Measurements from ENCODE around the gene ETNK1. TPM values are rescaled to one million over a fixed set of nuclear protein-coding genes. Genes with fewer than 3 reads are reported as not detected.
A peak's percentile ranks its signal among the peaks of the same experiment; 100 is the strongest.

Gene ETNK1
- total RNA-seq, 1 donor from 2014 or later: 118 TPM

DNA sequence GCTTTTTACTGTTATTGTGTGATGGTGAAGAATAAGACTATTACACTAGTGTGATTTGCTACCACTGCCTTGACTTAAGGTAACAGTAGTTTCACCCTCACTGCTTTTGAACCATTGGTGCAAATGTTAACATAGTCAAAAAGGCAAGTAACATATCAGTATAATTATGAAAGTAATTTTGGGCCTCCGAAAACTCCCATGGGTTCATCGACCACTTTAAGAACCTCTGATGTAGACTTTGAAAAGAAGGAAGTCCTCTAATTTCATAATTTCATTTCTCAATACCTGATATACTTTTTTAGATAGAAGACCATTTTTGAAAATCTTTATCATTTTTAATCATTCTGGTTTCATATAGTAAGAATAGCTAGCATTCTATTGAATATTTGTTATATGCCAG lies 57.7 kb downstream of the ETNK1 start:
- Mint-ChIP-seq H3K27me3 (ENCODE audit: unreplicated experiment) (no peaks in the 10 kb centered on the region), H3K36me3 (ENCODE audit: unreplicated experiment) (no peaks in the 10 kb centered on the region), H3K9me3 (ENCODE audit: unreplicated experiment) (no peaks in the 10 kb centered on the region), H3K27ac (ENCODE audit: unreplicated experiment) (no peak overlapping the region), H3K4me1 (ENCODE audit: low read depth, unreplicated experiment) (no peaks in the 10 kb centered on the region), H3K4me3 (ENCODE audit: unreplicated experiment) (no peak overlapping the region)
- DNase-seq: no peak
- TF ChIP-seq, protein P1, sequence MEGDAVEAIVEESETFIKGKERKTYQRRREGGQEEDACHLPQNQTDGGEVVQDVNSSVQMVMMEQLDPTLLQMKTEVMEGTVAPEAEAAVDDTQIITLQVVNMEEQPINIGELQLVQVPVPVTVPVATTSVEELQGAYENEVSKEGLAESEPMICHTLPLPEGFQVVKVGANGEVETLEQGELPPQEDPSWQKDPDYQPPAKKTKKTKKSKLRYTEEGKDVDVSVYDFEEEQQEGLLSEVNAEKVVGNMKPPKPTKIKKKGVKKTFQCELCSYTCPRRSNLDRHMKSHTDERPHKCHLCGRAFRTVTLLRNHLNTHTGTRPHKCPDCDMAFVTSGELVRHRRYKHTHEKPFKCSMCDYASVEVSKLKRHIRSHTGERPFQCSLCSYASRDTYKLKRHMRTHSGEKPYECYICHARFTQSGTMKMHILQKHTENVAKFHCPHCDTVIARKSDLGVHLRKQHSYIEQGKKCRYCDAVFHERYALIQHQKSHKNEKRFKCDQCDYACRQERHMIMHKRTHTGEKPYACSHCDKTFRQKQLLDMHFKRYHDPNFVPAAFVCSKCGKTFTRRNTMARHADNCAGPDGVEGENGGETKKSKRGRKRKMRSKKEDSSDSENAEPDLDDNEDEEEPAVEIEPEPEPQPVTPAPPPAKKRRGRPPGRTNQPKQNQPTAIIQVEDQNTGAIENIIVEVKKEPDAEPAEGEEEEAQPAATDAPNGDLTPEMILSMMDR (IDR thresholded peaks at IDR 0.05; ENCODE audit: partially characterized antibody, unreplicated experiment): no peak

DNA sequence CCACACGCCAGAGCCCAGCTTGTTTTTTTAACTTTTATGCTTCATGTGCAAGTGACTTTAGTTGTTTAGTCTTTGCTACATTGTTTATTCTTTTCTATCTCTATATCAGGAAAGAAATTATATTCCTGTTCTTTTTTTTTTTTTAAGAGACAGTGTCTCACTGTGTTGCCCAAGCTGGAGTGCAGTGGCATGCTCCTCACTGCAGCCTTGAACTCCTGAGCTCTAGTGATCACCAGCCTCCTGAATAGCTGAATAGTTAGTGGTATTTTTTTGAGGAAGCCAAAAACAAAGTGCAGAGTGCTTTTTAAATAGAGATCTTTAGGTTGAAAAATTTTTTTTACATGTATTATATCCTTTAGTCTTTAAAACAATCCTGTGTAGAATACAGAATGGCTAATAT lies 58.2 kb downstream of the ETNK1 start:
- TF ChIP-seq, protein P1 (IDR thresholded peaks at IDR 0.05; ENCODE audit: partially characterized antibody, unreplicated experiment): no peak
- Mint-ChIP-seq H3K27me3 (ENCODE audit: unreplicated experiment) (no peaks in the 10 kb centered on the region), H3K4me3 (ENCODE audit: unreplicated experiment) (no peak overlapping the region), H3K4me1 (ENCODE audit: low read depth, unreplicated experiment) (no peaks in the 10 kb centered on the region), H3K27ac (ENCODE audit: unreplicated experiment) (no peak overlapping the region), H3K9me3 (ENCODE audit: unreplicated experiment) (no peaks in the 10 kb centered on the region), H3K36me3 (ENCODE audit: unreplicated experiment) (no peaks in the 10 kb centered on the region)
- no peak for DNase-seq

DNA sequence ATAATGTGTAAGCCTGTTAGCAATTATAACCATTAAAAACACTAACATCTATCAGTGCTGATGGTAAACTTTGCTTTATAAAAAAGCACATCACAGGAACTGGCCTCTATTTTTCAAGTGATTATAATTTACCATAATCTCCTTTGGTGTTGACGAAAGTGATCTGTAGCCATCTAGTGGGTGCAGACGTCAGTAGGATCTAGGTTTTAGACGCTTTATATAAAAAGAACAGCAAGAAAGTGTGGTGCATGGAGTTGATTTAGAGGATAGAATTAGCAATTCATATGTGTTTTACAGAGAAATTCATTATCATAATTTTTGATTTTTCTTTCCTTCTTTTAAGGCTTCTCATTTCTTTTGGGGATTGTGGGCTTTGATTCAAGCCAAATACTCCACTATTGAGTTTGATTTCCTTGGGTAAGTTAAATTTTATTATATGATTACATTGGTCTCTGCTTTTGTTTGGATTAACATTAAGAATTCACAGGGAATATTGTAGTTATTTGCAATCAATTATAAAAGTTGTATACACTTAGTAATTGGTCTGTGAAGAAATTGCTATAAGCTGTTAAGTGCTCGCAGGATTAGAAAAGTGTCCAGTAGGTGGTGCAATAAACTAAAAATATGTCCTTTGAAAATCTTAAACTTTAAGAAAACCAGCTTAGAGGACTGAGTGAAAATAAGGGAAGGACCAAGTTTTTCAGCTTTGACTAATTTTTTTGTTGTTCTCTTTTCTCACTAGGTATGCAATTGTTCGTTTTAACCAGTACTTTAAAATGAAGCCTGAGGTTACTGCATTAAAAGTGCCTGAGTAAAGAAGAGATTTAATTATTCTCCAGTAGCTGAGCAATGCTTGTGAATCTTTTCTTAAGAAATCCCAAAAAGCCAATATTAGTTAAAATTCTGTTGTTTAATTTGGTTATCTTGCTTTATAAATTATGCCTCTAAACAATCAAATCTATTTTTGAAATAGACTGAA lies 59.5 kb downstream of the ETNK1 start:
- Mint-ChIP-seq H3K9me3 (ENCODE audit: unreplicated experiment) (no peaks in the 10 kb centered on the region), H3K4me1 (ENCODE audit: low read depth, unreplicated experiment) (no peaks in the 10 kb centered on the region), H3K36me3 (ENCODE audit: unreplicated experiment) (no peaks in the 10 kb centered on the region), H3K27ac (ENCODE audit: unreplicated experiment) (no peak overlapping the region), H3K27me3 (ENCODE audit: unreplicated experiment) (no peaks in the 10 kb centered on the region), H3K4me3 (ENCODE audit: unreplicated experiment) (no peak overlapping the region)
- DNase-seq: no peak
- TF ChIP-seq, protein P1 (IDR thresholded peaks at IDR 0.05; ENCODE audit: partially characterized antibody, unreplicated experiment): peak; percentile 67

DNA sequence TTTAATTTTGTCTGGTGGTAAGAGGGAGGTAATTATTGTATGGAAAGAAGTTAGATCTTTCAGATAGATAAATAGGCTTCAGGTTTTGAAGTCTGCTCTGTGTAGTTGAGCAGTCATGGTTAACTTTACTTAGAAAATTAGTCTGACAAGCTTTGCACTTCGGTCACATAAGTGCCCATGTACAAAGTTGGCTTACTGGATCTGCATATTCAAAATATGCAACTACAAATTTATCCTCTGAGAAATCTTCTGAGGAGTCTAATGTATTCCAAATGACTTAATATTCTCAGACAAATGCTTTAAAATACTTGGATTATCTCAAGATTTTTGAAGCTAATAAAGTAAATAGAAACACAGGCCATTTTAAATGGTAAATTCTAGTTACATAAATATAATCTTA lies 61.2 kb downstream of the ETNK1 start:
- Mint-ChIP-seq H3K27ac (ENCODE audit: unreplicated experiment) (no peak overlapping the region), H3K36me3 (ENCODE audit: unreplicated experiment) (no peaks in the 10 kb centered on the region), H3K9me3 (ENCODE audit: unreplicated experiment) (no peaks in the 10 kb centered on the region)

More for the DNA sequence above, 61.2 kb downstream of the ETNK1 start:
- no peaks in the 10 kb centered on the region for H3K4me1 Mint-ChIP-seq (ENCODE audit: low read depth, unreplicated experiment)
- no peaks in the 10 kb centered on the region for H3K27me3 Mint-ChIP-seq (ENCODE audit: unreplicated experiment)
- H3K4me3 Mint-ChIP-seq (ENCODE audit: unreplicated experiment): no peak overlapping the region
- no peak for DNase-seq
- TF ChIP-seq, protein P1 (IDR thresholded peaks at IDR 0.05; ENCODE audit: partially characterized antibody, unreplicated experiment): no peak

All from glutamatergic neuron (in vitro differentiated cells).